D721Med (cell line): Measurements from ENCODE around the gene GTPBP6.

Source experiments
- DNase-seq: peaks from one replicate; pipeline ENCODE4 v3.0.0; 2011; ENCODE audit warnings: low spot score; ENCODE audit not compliant: insufficient read length
- FAIRE-seq: peaks from 2 replicates; lab custom pipeline; 2011; peaks lifted over from hg19 to GRCh38; lab: Jason Lieb, UNC
- TF ChIP-seq, protein P1 (sequence below): IDR thresholded peaks from 2 replicates; pipeline ENCODE4 v1.5.1; 2012; ENCODE audit warnings: mild to moderate bottlenecking, control low read depth; ENCODE audit not compliant: insufficient read depth; ENCODE audit errors: missing control alignments

The GTPBP6 gene

DNA sequence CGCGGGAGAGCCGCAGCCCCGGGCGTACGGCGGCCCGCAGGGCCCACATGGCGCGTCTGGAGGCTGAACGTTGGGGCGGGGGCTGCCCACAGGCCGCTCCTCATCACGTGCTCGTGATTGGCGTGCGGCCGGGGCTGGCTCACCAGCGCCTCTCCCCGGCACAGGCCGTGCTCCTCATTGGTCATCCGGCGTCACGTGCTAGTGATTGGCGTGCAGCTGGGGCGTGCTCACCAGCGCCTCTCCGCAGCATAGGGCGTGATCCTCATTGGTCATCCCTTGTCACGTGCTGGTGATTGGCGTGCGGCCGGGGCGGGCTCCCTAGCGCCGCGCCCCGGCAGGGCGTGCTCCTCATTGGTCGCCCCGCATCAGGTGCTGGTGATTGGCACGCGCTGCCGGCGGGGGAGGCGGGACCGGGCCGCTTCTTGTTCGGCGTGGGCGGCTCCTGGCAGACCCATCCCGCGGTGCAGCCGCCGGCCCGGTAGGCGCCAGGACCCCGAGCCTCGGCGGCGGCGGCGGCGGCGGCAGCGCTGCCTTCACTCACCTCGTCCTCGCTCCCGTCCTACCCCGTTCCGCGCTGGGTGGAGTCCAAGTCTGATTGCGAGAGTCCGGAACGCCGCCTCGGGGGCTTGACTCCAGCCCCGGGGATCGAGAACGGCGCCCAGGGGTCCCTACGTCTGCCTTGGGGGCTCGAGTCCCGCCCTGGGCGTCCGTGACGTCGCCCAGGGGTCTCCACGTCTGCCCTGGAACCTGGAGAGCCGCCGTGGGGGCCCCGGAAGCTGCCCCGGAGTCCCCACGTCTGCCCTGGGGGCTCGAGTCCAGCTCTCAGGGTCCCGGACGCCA lies at the start of gene GTPBP6:
GTPBP6 (minus strand) TSS at position 58 of the 840 bp plus-strand sequence; CDS start at position 49, 9 bp downstream.
- FAIRE-seq (no peak), DNase-seq (peak; percentile 28)
- TF ChIP-seq, protein P1, sequence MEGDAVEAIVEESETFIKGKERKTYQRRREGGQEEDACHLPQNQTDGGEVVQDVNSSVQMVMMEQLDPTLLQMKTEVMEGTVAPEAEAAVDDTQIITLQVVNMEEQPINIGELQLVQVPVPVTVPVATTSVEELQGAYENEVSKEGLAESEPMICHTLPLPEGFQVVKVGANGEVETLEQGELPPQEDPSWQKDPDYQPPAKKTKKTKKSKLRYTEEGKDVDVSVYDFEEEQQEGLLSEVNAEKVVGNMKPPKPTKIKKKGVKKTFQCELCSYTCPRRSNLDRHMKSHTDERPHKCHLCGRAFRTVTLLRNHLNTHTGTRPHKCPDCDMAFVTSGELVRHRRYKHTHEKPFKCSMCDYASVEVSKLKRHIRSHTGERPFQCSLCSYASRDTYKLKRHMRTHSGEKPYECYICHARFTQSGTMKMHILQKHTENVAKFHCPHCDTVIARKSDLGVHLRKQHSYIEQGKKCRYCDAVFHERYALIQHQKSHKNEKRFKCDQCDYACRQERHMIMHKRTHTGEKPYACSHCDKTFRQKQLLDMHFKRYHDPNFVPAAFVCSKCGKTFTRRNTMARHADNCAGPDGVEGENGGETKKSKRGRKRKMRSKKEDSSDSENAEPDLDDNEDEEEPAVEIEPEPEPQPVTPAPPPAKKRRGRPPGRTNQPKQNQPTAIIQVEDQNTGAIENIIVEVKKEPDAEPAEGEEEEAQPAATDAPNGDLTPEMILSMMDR, result peak; percentile 9

DNA sequence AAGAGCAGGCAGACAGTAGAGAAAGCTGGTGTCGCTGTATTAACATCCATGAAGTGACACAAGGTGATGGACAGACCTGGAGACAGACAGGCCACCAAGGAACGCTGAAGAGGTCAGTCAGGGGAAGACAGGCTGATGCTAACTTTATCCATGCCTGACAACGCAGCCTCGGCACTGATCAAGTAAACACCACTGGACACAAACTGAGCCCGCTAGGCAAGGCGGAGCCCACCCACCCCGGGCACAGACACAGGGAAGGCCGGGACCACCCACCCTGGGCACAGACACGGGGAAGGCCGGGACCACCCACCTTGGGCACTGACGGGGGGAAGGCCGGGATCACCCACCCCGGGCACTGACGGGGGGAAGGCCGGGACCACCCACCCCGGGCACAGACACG lies 49.3 kb upstream of the GTPBP6 start:
- DNase-seq, result no peak
- TF ChIP-seq, protein P1, result no peak
- no peak for FAIRE-seq

GRCh38 chrX:367349-367748 lies 48.8 kb upstream of the GTPBP6 start:
- DNase-seq (no peak), FAIRE-seq (no peak)
- TF ChIP-seq, protein P1, result no peak

DNA sequence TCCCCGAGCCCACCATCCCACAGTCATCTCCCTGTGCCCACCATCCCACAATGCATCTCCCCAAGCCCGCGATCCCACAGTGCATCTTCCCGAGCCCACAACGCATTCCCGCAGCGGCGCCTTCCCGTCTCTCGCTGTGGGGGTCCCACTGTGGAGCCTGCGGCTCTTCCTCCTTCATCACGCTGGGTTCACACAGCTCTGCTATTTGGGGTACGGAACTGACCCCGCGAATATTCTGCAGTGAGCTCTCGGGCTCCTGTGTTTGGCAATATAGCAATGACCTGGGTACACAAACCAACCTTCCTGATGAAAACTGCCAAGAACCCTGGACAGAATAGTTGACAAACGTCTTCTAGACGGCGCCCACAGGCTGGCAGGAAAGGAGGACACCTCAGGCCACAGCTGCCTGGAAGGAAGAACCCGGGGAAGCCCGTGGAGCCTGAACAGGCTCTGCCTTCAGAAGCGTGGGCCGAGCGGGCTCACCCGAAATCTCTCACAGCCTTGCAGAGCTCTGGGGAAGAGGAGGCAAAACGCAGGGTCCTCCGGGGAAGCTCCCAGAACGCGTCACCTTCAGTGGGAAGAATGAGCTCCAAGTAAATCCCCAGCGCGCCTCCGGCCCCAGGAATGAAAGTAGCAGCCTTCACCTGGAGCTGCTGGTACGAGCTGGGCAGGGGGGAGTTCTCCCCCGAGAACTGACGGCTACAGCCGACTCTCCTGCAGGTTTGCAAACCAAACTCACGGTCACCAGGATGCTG lies 45.2 kb upstream of the GTPBP6 start:
- FAIRE-seq (no peak), DNase-seq (no peak)
- TF ChIP-seq, protein P1, result no peak

GRCh38 chrX:362937-363620 lies 44.5 kb upstream of the GTPBP6 start:
- FAIRE-seq (no peak), DNase-seq (no peak)
- TF ChIP-seq, protein P1, result no peak

DNA sequence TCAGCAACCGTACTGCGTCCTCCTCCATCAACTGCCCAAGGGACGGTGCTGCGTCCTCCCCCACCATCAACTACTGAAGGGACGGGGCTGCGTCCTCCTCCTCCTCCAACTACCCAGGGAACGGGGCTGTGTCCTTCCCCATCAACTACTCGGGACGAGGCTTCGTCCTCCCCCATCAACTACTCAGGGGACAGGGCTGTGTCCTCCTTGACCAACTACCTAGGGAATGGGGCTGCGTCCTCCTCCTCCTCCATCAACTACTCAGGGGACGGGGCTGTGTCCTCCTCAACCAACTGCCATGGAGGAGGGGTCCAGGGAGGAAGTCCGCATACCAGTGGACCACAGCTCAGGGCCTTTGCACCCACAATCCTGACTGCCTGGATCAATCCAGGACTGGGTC lies 43.8 kb upstream of the GTPBP6 start:
- no peak for FAIRE-seq
- DNase-seq, result no peak
- TF ChIP-seq, protein P1, result no peak
